ENCODE results near the gene WFS1. TPM values are rescaled to one million over a fixed set of nuclear protein-coding genes. Genes with fewer than 3 reads are reported as not detected.

Gene WFS1
- total and polyA plus RNA-seq, 2 of the 8 experiments (the other 6 are each of a cell fraction or from before 2014, with no cell fraction given): 29.1 to 43.1 TPM

- Histone ChIP-seq H2BK20ac (ENCODE audit: low read length) (no peak overlapping the region), H3K9me3 (ENCODE audit: insufficient read depth in 2 of 2, low read depth in 1 of 2, low read length in 1 of 2) (no peaks in the 10 kb centered on the region), H3K18ac (ENCODE audit: extremely low read depth, low read length) (no peak overlapping the region), H4K20me1 (replicated peaks in 1 of 2; ENCODE audit: control insufficient read depth in 1 of 2, insufficient read depth in 2 of 2, low read length in 2 of 2) (peaks cover 0 to 13% of the 10 kb centered on the region in 2 experiments), H2BK5ac (ENCODE audit: low read depth, low read length) (no peak overlapping the region), H2BK120ac (replicated peaks; ENCODE audit: low read depth, low read length) (no peak overlapping the region), H3K79me1 (ENCODE audit: low read depth, low read length) (no peaks in the 10 kb centered on the region), H3K23me2 (ENCODE audit: low read depth, low read length) (no peaks in the 10 kb centered on the region), H4K8ac (ENCODE audit: extremely low read depth, insufficient read depth, low read length) (no peak overlapping the region), H3K27ac (ENCODE audit: low read depth, low read length) (no peak overlapping the region), H2BK15ac (ENCODE audit: low read length) (no peak overlapping the region), H2AK5ac (ENCODE audit: low read depth, low read length) (no peak overlapping the region), H4K5ac (ENCODE audit: insufficient read length, low read depth, low read length) (no peak overlapping the region), H3K36me3 (ENCODE audit: control insufficient read depth in 2 of 4, insufficient read depth in 4 of 4, low read length in 3 of 4) (peaks cover 0 to 5% (median 4%) of the 10 kb centered on the region in 4 experiments; a peak in 2 of 8 replicates), H3K4me3 (ENCODE audit: extremely low read depth in 1 of 4, insufficient read depth in 2 of 4, low read depth in 3 of 4, low read length in 4 of 4) (no peak overlapping the region), H3K14ac (ENCODE audit: insufficient read length) (no peak overlapping the region), H3K4ac (replicated peaks; ENCODE audit: insufficient read length, low read depth, low read length) (no peak overlapping the region), H3K9ac (replicated peaks in 1 of 4; ENCODE audit: extremely low read depth in 1 of 4, low read depth in 3 of 4, low read length in 3 of 4) (no peak overlapping the region), H3K4me1 (replicated peaks in 1 of 4; ENCODE audit: control insufficient read depth in 3 of 4, insufficient read depth in 4 of 4, low read length in 3 of 4) (no peaks in the 10 kb centered on the region), H3K23ac (ENCODE audit: insufficient read length) (no peak overlapping the region), H2BK12ac (ENCODE audit: low read depth, low read length) (no peak overlapping the region), H3K79me2 (ENCODE audit: control insufficient read depth in 1 of 2, insufficient read depth in 2 of 2, low read length in 2 of 2) (no peaks in the 10 kb centered on the region), H3K4me2 (ENCODE audit: insufficient read depth in 1 of 2, low read depth in 2 of 2, low read length in 2 of 2) (no peak overlapping the region), H3K56ac (replicated peaks; ENCODE audit: insufficient read length, low read depth, low read length) (no peak overlapping the region), H3K27me3 (replicated peaks in 1 of 4; ENCODE audit: control insufficient read depth in 3 of 4, extremely low read depth in 1 of 4, insufficient read depth in 3 of 4, low read length in 3 of 4) (no peaks in the 10 kb centered on the region), H4K91ac (replicated peaks; ENCODE audit: insufficient read length, low read length) (no peak overlapping the region), H2AFZ (ENCODE audit: low read length) (no peak overlapping the region)
- CTCF ChIA-PET (ENCODE audit: partially characterized antibody): interaction anchor here (0.7 to 2.5 kb wide), 4 partner anchors 40 to 241 kb away, joined by 3 to 12 read pairs (median 4); no protein-coding TSS in a partner anchor
- no peak for FAIRE-seq
- WGBS, 2 experiments (ENCODE audit: extremely low coverage in 1 of 2, insufficient coverage in 1 of 2, insufficient read length in 1 of 2, insufficient replicate concordance in 2 of 2, low coverage in 1 of 2, low lambda C conversion rate in 2 of 2, missing lambda C conversion rate in 1 of 2): 93% methylated on average over 16 of the region's 16 CpGs; no CpG with 5 or more reads in 1 of the 2 experiments
- no peak for DNase-seq (ENCODE audit: low read depth in 1 of 2, low spot score in 2 of 2)
- no peak for TF ChIP-seq CREB1 (IDR thresholded peaks at IDR 0.05)
- TF ChIP-seq SIX5 (IDR thresholded peaks at IDR 0.05; ENCODE audit: low read depth, low read length): no peak
- TF ChIP-seq ASH2L (IDR thresholded peaks at IDR 0.05; ENCODE audit: low read length): no peak
- TF ChIP-seq CTBP2 (IDR thresholded peaks at IDR 0.05; ENCODE audit: borderline replicate concordance, insufficient read depth, insufficient read length, low read length): no peak
- no peak for TF ChIP-seq POLR2AphosphoS5 (IDR thresholded peaks at IDR 0.05; ENCODE audit: low read depth, low read length)
- TF ChIP-seq RBBP5 (IDR thresholded peaks at IDR 0.05; ENCODE audit: borderline replicate concordance, low read depth, low read length): no peak
- TF ChIP-seq HDAC2 (IDR thresholded peaks at IDR 0.05; ENCODE audit: borderline replicate concordance in 1 of 2, low read depth in 2 of 2, low read length in 2 of 2): no peak
- TF ChIP-seq BACH1 (IDR thresholded peaks at IDR 0.05; ENCODE audit: low read length): no peak
- POLR2A ChIA-PET (ENCODE audit: partially characterized antibody): no interaction called here
Observed at GRCh38 chr4:6287017-6287788, 17.6 kb downstream of the WFS1 start.
